Transverse colon (tissue), 4 donors: ENCODE results near the gene MRPL14. TPM values are rescaled to one million over a fixed set of nuclear protein-coding genes. Genes with fewer than 3 reads are reported as not detected.

ENCODE experiments used
- DNase-seq: peaks from one replicate; pipeline ENCODE4 v3.0.0-alpha.2; 2019
- H3K27ac ChIP-seq, 4 donors: fragments of 200-600 bp; sonication (generic); 2 replicates each; pipeline ENCODE4 v1.5.1; 2016 to 2018; ENCODE audit warnings: inconsistent platforms in 4 of 4
- H3K27me3 ChIP-seq: fragments of 200-600 bp; sonication (generic); 2 replicates; pipeline ENCODE4 v1.5.1; 2017; ENCODE audit warnings: inconsistent platforms
- H3K36me3 ChIP-seq, 4 donors: fragments of 200-600 bp; sonication (generic); 2 replicates each; pipeline ENCODE4 v1.5.1; 2017 to 2019; ENCODE audit warnings: inconsistent platforms in 4 of 4
- H3K4me1 ChIP-seq, 4 donors: fragments of 200-600 bp; sonication (generic); 2 replicates each; pipeline ENCODE4 v1.5.1; 2017 to 2020; ENCODE audit warnings: inconsistent platforms in 4 of 4
- H3K4me3 ChIP-seq, 4 donors: fragments of 200-600 bp; sonication (generic); 1 replicate in 1 of 4; 2 replicates in 3 of 4; pipeline versions ENCODE4 v1.5.1 to v1.6.1; 2017 to 2019; ENCODE audit warnings: inconsistent platforms in 4 of 4
- H3K9me3 ChIP-seq, 2 donors: fragments of 200-600 bp; sonication (generic); 2 replicates each; pipeline ENCODE4 v1.5.1; 2017 to 2019; ENCODE audit warnings: inconsistent platforms in 2 of 2
- CTCF ChIP-seq, 5 experiments: fragments of 200-600 bp in 3 of 5; fragments of 450-650 bp in 2 of 5; sonication (generic) in 3 of 5; IDR thresholded peaks; 1 replicate in 2 of 5; 2 replicates in 3 of 5; pipeline ENCODE4 v1.5.1; 2016 to 2017; ENCODE audit warnings: antibody characterized with exemption in 5 of 5, inconsistent platforms in 3 of 5, mild to moderate bottlenecking in 2 of 5, moderate library complexity in 1 of 5
- EP300 ChIP-seq: sonication (generic); formaldehyde crosslinking; IDR thresholded peaks from one replicate; pipeline ENCODE4 v1.6.1; 2017; ENCODE audit warnings: antibody characterized with exemption, low read depth
- POLR2A ChIP-seq: fragments of 450-650 bp; IDR thresholded peaks from one replicate; pipeline ENCODE4 v1.6.1; 2016; ENCODE audit warnings: antibody characterized with exemption, mild to moderate bottlenecking, moderate library complexity
- POLR2AphosphoS5 ChIP-seq, 3 donors: sonication (generic); formaldehyde crosslinking; IDR thresholded peaks; one replicate each; pipeline ENCODE4 v1.6.1; 2016; ENCODE audit warnings: antibody characterized with exemption in 3 of 3
- WGBS, 2 donors: methylation state at CpG; one replicate each; pipeline ENCODE4 v1.1.5; 2018; ENCODE audit warnings: low coverage in 1 of 2; 5-methylcytosine and 5-hydroxymethylcytosine counted together
- in situ Hi-C, 4 donors: fragments of 200-750 bp; cut with MboI; loops; one replicate each; pipeline versions ENCODE4 v1.15.0 to v1.15.1; 2017; ENCODE audit warnings: low sequenced_read_pairs in 3 of 4, low pct_ligation_motif_present in 1 of 4, low pct_unique_long_range_greater_than_20kb in 1 of 4
- intact Hi-C: fragments of 100-400 bp; cut with DNase I; formaldehyde crosslinking; loops from one replicate; pipeline ENCODE4 v1.15.1; 2023; ENCODE audit warnings: low total_unique reads
- total RNA-seq, 4 donors: library from RNA; depleted of rRNA; stranded (reverse); fragments of >200 nt; gene quantifications; one replicate each; pipeline ENCODE4 v1.1.0, GENCODE V29; 2016

The MRPL14 gene
- total RNA-seq, 4 donors from 2014 or later = 15.5 to 54.6 (median 45.9) TPM

GRCh38 chr6:44138717-44139350 is 11.6 kb upstream of the MRPL14 start:
- TF ChIP-seq POLR2A (no peak), EP300 (no peak), POLR2AphosphoS5 (IDR thresholded peaks at IDR 0.05) (no peak), CTCF (IDR thresholded peaks at IDR 0.05) (no peak)
- no peak for DNase-seq
- H3K4me1 ChIP-seq = peaks cover 0 to 4% (median 2%) of the 10 kb centered on the region in 4 donors
- intact Hi-C loops (no loop called here), in situ Hi-C loops (no loop called here)
- H3K9me3 ChIP-seq = no peaks in the 10 kb centered on the region
- 73 to 76% methylated on average over 3 to 5 of the region's 6 CpGs for WGBS, 2 donors
- H3K36me3 ChIP-seq = peaks cover 0 to 22% (median 11%) of the 10 kb centered on the region in 4 donors
- no peak overlapping the region for H3K27ac ChIP-seq
- H3K27me3 ChIP-seq = no peaks in the 10 kb centered on the region
- no peak overlapping the region for H3K4me3 ChIP-seq

- no peaks in the 10 kb centered on the region for H3K9me3 ChIP-seq
- H3K4me3 ChIP-seq = no peak overlapping the region
- 97 to 100% methylated on average over 2 to 7 of the region's 7 CpGs for WGBS, 2 donors
- H3K4me1 ChIP-seq = peaks cover 6 to 29% (median 27%) of the 10 kb centered on the region in 4 donors
- intact Hi-C loops (no loop called here), in situ Hi-C loops (no loop called here)
- H3K27ac ChIP-seq = no peak overlapping the region
- DNase-seq = no peak
- TF ChIP-seq POLR2A (no peak), EP300 (no peak), POLR2AphosphoS5 (IDR thresholded peaks at IDR 0.05) (no peak), CTCF (IDR thresholded peaks at IDR 0.05) (no peak)
- H3K27me3 ChIP-seq = no peaks in the 10 kb centered on the region
- peaks cover 0 to 16% (median 6%) of the 10 kb centered on the region in 4 donors for H3K36me3 ChIP-seq
These were observed 8.6 kb upstream of the MRPL14 start for GRCh38 chr6:44135875-44136274.

- H3K27ac ChIP-seq = no peak overlapping the region
- no peak for TF ChIP-seq EP300
- TF ChIP-seq CTCF (IDR thresholded peaks at IDR 0.05) = no peak
- no peak for TF ChIP-seq POLR2A
- TF ChIP-seq POLR2AphosphoS5 (IDR thresholded peaks at IDR 0.05) = no peak
- H3K27me3 ChIP-seq = no peaks in the 10 kb centered on the region
- in situ Hi-C loops = no loop called here
- H3K9me3 ChIP-seq = no peaks in the 10 kb centered on the region
- DNase-seq = no peak
- peaks cover 0 to 12% (median 5%) of the 10 kb centered on the region in 4 donors for H3K36me3 ChIP-seq
- intact Hi-C loops = no loop called here
- peaks cover 6 to 29% (median 27%) of the 10 kb centered on the region in 4 donors for H3K4me1 ChIP-seq
- 88 to 100% methylated on average over 3 to 10 of the region's 10 CpGs for WGBS, 2 donors
- no peak overlapping the region for H3K4me3 ChIP-seq
These were observed 8.0 kb upstream of the MRPL14 start for GRCh38 chr6:44135173-44135758.

- in situ Hi-C loops = no loop called here
- Histone ChIP-seq H3K36me3 (peaks cover 0 to 9% (median 0%) of the 10 kb centered on the region in 4 donors), H3K4me3 (no peak overlapping the region), H3K9me3 (no peaks in the 10 kb centered on the region), H3K27ac (peak overlapping the region; percentile 67 to 81 (median 72)), H3K27me3 (no peaks in the 10 kb centered on the region), H3K4me1 (peaks cover 6 to 29% (median 27%) of the 10 kb centered on the region in 4 donors)
- TF ChIP-seq EP300 (no peak), POLR2A (no peak), POLR2AphosphoS5 (IDR thresholded peaks at IDR 0.05) (no peak), CTCF (IDR thresholded peaks at IDR 0.05) (no peak)
- intact Hi-C loops = no loop called here
- DNase-seq = no peak
- WGBS, 2 donors = 50 to 83% methylated on average over 2 to 12 of the region's 12 CpGs
These were observed 6.9 kb upstream of the MRPL14 start for GRCh38 chr6:44133981-44134711.
